ENCODE data around the gene BANP. TPM values are rescaled to one million over a fixed set of nuclear protein-coding genes. Genes with fewer than 3 reads are reported as not detected.

Gene BANP
- total RNA-seq, 1 donor from 2014 or later, result 29.7 TPM

DNA sequence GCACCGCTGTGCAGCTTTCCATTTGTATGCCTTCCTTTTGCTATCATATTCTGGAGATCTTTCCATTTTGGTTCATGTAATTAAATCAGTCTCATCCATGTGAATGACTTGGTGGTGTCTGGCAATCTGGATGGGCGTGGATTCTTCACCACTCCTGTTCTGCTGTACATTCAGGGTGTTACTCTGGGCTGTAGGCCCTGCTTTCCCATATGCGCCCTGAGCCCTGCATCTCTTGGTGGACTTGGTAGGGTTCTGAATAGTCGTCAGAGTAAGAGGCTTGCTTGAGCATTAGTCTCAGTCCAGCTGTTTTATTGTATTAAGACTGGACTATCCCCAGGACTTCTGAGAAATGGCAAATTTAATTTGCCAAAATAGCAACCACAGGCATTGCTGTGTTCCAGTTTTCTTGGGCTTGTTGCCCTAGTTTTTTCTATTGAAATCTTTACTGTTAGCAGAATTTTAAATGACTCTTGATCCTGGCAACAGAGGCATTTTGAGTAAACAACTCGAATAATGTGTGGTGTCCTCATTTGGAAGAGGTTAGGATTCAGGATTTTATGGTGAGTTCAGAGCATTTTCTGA lies 14.9 kb downstream of the BANP start:
- Histone ChIP-seq H3K27me3 (ENCODE audit: low read depth) (no peaks in the 10 kb centered on the region), H3K36me3 (no peaks in the 10 kb centered on the region), H3K9me3 (no peaks in the 10 kb centered on the region), H3K27ac (peak overlapping the region; percentile 69), H3K4me3 (no peak overlapping the region), H3K4me1 (peaks cover 22% of the 10 kb centered on the region)
- DNase-seq, result no peak
- intact Hi-C loops (cut with DNase I), result no loop called here
- ATAC-seq, result peak; percentile 28 to 54
- TF ChIP-seq, protein P1, sequence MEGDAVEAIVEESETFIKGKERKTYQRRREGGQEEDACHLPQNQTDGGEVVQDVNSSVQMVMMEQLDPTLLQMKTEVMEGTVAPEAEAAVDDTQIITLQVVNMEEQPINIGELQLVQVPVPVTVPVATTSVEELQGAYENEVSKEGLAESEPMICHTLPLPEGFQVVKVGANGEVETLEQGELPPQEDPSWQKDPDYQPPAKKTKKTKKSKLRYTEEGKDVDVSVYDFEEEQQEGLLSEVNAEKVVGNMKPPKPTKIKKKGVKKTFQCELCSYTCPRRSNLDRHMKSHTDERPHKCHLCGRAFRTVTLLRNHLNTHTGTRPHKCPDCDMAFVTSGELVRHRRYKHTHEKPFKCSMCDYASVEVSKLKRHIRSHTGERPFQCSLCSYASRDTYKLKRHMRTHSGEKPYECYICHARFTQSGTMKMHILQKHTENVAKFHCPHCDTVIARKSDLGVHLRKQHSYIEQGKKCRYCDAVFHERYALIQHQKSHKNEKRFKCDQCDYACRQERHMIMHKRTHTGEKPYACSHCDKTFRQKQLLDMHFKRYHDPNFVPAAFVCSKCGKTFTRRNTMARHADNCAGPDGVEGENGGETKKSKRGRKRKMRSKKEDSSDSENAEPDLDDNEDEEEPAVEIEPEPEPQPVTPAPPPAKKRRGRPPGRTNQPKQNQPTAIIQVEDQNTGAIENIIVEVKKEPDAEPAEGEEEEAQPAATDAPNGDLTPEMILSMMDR (IDR thresholded peaks at IDR 0.05), result no peak

DNA sequence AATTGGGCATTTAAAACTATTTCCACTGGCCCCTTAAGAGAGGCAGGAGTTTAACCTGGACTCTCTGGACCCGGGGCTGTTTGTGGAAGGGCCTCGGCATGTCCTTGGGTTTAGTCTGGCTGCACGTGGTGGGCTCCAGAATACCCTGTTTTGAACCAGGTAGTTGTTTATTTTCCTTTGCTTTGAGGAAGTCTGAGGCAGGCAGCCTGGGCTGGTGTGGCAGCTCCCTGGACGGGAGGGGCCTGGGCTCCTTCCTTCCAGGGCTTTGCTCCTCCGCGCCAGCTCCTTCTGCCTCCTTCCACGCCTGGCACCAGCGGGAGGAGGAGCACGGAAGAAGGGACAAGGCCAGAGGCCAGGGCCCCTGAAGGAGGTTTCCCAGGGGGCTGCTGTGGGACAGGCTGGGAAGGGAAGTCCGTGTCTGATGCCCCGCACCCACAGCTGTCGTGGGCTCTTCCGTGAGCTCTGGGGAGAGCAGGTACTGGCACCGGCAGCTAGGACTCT lies 15.5 kb downstream of the BANP start:
- Histone ChIP-seq H3K27me3 (ENCODE audit: low read depth) (no peaks in the 10 kb centered on the region), H3K4me3 (peak overlapping the region; percentile 25), H3K27ac (peak overlapping the region; percentile 69), H3K36me3 (no peaks in the 10 kb centered on the region), H3K9me3 (peaks cover 3% of the 10 kb centered on the region), H3K4me1 (peaks cover 22% of the 10 kb centered on the region)
- ATAC-seq (peak; percentile 79 to 80), DNase-seq (peak; percentile 68)
- TF ChIP-seq, protein P1 (IDR thresholded peaks at IDR 0.05), result no peak
- intact Hi-C loops (cut with DNase I), result no loop called here

DNA sequence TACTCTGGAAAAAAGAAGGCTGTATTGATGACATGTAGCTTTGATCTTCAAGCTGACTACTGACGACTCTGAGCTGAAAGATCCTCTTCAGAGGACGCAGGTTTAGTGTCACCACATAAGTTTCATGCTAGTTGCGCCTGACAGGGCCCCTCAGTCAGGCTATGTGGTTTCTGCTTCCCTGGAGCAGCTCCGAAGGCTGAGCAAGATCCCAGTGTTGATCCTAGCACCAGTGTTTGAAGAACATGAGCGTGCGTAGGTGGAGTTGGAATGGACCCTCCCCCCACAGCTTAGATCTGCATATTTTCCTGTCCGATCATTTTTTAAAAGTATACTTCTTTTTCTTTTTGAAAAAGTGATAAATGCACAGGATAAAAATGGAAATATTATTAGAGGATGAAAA lies 17.3 kb downstream of the BANP start:
- DNase-seq, result no peak

DNA sequence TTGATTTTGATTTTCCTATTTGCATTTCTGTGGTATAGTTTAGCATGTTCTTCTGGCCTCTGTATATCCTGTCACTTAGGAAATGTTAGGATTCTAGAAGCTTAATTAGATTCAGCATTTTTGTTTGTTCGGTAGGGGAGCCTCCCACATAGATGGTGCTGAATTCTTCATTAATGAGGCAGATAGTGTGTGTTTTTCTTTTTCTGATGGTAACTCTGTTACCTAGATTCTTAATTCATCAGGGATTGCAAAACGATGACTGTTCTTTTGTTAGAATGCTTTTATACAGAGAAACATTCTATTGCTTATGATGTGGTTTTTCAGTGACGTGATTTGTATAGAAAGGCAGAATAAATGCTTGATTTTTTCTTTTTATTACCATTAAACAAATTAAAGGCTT lies 19.0 kb downstream of the BANP start:
- peaks cover 15% of the 10 kb centered on the region for H3K9me3 ChIP-seq
- no peaks in the 10 kb centered on the region for H3K36me3 ChIP-seq
- intact Hi-C loops (cut with DNase I), result no loop called here
- H3K27me3 ChIP-seq (ENCODE audit: low read depth), result no peaks in the 10 kb centered on the region
- no peak for ATAC-seq
- H3K4me3 ChIP-seq, result no peak overlapping the region
- TF ChIP-seq, protein P1 (IDR thresholded peaks at IDR 0.05), result no peak
- no peak for DNase-seq
- H3K27ac ChIP-seq, result no peak overlapping the region
- H3K4me1 ChIP-seq, result peaks cover 31% of the 10 kb centered on the region

More for the DNA sequence above, 17.3 kb downstream of the BANP start:
- TF ChIP-seq, protein P1 (IDR thresholded peaks at IDR 0.05), result no peak
- no peak overlapping the region for H3K27ac ChIP-seq
- no peaks in the 10 kb centered on the region for H3K36me3 ChIP-seq
- no peak overlapping the region for H3K4me3 ChIP-seq
- no peak for ATAC-seq
- H3K4me1 ChIP-seq, result peaks cover 22% of the 10 kb centered on the region
- H3K9me3 ChIP-seq, result peaks cover 15% of the 10 kb centered on the region
- intact Hi-C loops (cut with DNase I), result no loop called here
- no peaks in the 10 kb centered on the region for H3K27me3 ChIP-seq (ENCODE audit: low read depth)

DNA sequence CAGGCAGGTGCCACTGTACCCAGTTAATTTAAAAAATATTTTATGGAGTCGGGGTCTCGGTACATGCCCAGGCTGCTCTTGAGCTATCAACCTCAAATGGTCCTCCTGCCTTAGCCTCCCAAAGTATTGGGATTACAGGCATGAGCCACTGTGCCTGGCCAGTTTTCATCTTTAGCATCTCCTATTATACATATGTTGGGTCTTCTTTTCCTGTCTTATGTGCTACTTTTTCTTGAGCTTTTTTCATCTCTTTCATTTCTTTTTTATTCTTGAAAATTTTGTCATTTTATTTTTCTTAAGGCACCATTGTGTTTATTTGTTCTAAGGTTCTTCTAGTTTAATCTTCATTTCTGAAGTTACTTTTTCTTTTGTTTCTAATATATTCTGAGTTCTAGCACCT lies 20.7 kb downstream of the BANP start:
- Histone ChIP-seq H3K36me3 (no peaks in the 10 kb centered on the region), H3K9me3 (peaks cover 15% of the 10 kb centered on the region), H3K27me3 (ENCODE audit: low read depth) (no peaks in the 10 kb centered on the region), H3K4me3 (no peak overlapping the region), H3K27ac (no peak overlapping the region), H3K4me1 (peaks cover 16% of the 10 kb centered on the region)
- DNase-seq, result no peak
- TF ChIP-seq, protein P1 (IDR thresholded peaks at IDR 0.05), result no peak
- intact Hi-C loops (cut with DNase I), result no loop called here
- no peak for ATAC-seq

Data from lower lobe of right lung (tissue), 2 donors.